HepG2 (cell line): Measurements from ENCODE around the gene PGPEP1. TPM values are rescaled to one million over a fixed set of nuclear protein-coding genes. Genes with fewer than 3 reads are reported as not detected.

Source experiments
- ATAC-seq: fragments of 200-7000 bp; cut with Tn5 transposase; 3 replicates; pipeline ENCODE4 v1.9.1; 2020; ENCODE audit warnings: mild to moderate bottlenecking, moderate library complexity
- BruUV-seq: library from RNA; stranded (reverse); fragments of 400-500 nt; replicated peaks from 2 replicates; lab custom pipeline; 2021; lab: Mats Ljungman, UMichigan
- CTCF ChIA-PET: fragments of 300-600 bp; formaldehyde crosslinking; extraction: SDS; loops from one replicate; lab custom pipeline; 2021; ENCODE audit warnings: low total read pairs, inconsistent platforms, low intra/inter-chr PET ratio; lab: Yijun Ruan, JAX
- POLR2A ChIA-PET: fragments of 350-600 bp; sonication (Branson Sonifier 250); formaldehyde crosslinking; loops from one replicate; lab custom pipeline; 2020; ENCODE audit warnings: antibody characterized with exemption, inconsistent platforms; lab: Yijun Ruan, JAX
- DNase-seq: peaks from one replicate; pipeline ENCODE4 v3.0.0-alpha.2; 2015; ENCODE audit warnings: low spot score
- FAIRE-seq: peaks from 3 replicates; lab custom pipeline; 2011; peaks lifted over from hg19 to GRCh38; lab: Jason Lieb, UNC
- H2AFZ ChIP-seq: one replicate; pipeline ENCODE4 v1.6.1; 2011; ENCODE audit warnings: low read length, inconsistent platforms
- H3K27ac ChIP-seq: fragments of 300-600 bp; 3 replicates; pipeline ENCODE4 v1.8.0; 2011; ENCODE audit warnings: mixed run types, mild to moderate bottlenecking, mixed read lengths, low read length, inconsistent platforms; ENCODE audit not compliant: insufficient read depth; ENCODE audit errors: extremely low read length
- H3K27me3 ChIP-seq, 2 experiments: fragments of 200-600 bp in 1 of 2; 2 replicates in 1 of 2; 3 replicates in 1 of 2; pipeline versions ENCODE4 v1.6.0 to v1.8.0; 2011; ENCODE audit warnings: low read length in 2 of 2, mild to moderate bottlenecking in 2 of 2, moderate library complexity in 2 of 2, inconsistent platforms in 1 of 2; ENCODE audit not compliant: insufficient read depth in 2 of 2, control insufficient read depth in 1 of 2
- H3K36me3 ChIP-seq, 2 experiments: fragments of 200-600 bp in 1 of 2; replicated peaks in 1 of 2; 2 replicates in 1 of 2; 3 replicates in 1 of 2; pipeline versions ENCODE4 v1.5.1 to v1.8.0; 2011; ENCODE audit warnings: low read length in 2 of 2, inconsistent platforms in 1 of 2; ENCODE audit not compliant: insufficient read depth in 2 of 2, control insufficient read depth in 1 of 2
- H3K4me1 ChIP-seq: 2 replicates; pipeline ENCODE4 v1.5.1; 2012; ENCODE audit warnings: low read length, inconsistent platforms; ENCODE audit not compliant: insufficient read depth
- H3K4me2 ChIP-seq: 2 replicates; pipeline ENCODE4 v1.6.0; 2011; ENCODE audit warnings: low read depth, low read length, inconsistent platforms
- H3K4me3 ChIP-seq, 3 experiments: fragments of 200-600 bp in 1 of 3; sonication (generic), shearing (Covaris generic) in 1 of 3; replicated peaks in 1 of 3; 2 replicates each; pipeline ENCODE4 v1.5.1; 2011 to 2016; ENCODE audit warnings: low read length in 3 of 3, inconsistent platforms in 2 of 3, low read depth in 2 of 3, mild to moderate bottlenecking in 2 of 3, control low read depth in 1 of 3, mixed read lengths in 1 of 3; ENCODE audit not compliant: insufficient read depth in 1 of 3
- H3K79me2 ChIP-seq: one replicate; pipeline ENCODE4 v1.6.1; 2011; ENCODE audit warnings: low read length, inconsistent platforms; ENCODE audit not compliant: insufficient read depth
- H3K9ac ChIP-seq: 2 replicates; pipeline ENCODE4 v1.6.0; 2011; ENCODE audit warnings: mild to moderate bottlenecking, low read depth, low read length, inconsistent platforms; ENCODE audit not compliant: insufficient read depth
- H3K9me3 ChIP-seq: 2 replicates; pipeline ENCODE4 v1.5.1; 2012; ENCODE audit warnings: mild to moderate bottlenecking, low read length
- H4K20me1 ChIP-seq: 2 replicates; pipeline ENCODE4 v1.6.0; 2011; ENCODE audit warnings: inconsistent platforms, mild to moderate bottlenecking, low read length, moderate library complexity; ENCODE audit not compliant: insufficient read depth
- ARID2 ChIP-seq: sonication (generic); formaldehyde crosslinking; IDR thresholded peaks from 2 replicates; pipeline ENCODE4 v1.8.1; 2022; ENCODE audit warnings: mild to moderate bottlenecking, missing genetic modification reagents, borderline replicate concordance
- GABPA ChIP-seq, 2 experiments: IDR thresholded peaks; 2 replicates each; pipeline ENCODE4 v1.6.1; 2011 to 2016; ENCODE audit warnings: low read depth in 2 of 2, low read length in 1 of 2, missing biosample characterization in 1 of 2, missing genetic modification characterization in 1 of 2
- GATA4 ChIP-seq: sonication (generic); IDR thresholded peaks from 2 replicates; pipeline ENCODE4 v1.6.1; 2016; ENCODE audit warnings: antibody characterized with exemption, low read depth, borderline replicate concordance
- HOXD1 ChIP-seq: sonication (generic); formaldehyde crosslinking; IDR thresholded peaks from 2 replicates; pipeline ENCODE4 v1.5.0; 2020; ENCODE audit warnings: missing genetic modification reagents
- IKZF1 ChIP-seq: fragments of 450-650 bp; IDR thresholded peaks from 2 replicates; pipeline ENCODE4 v1.7.1; 2016
- MTF1 ChIP-seq: sonication (generic); formaldehyde crosslinking; IDR thresholded peaks from 2 replicates; pipeline ENCODE4 v1.5.0; 2020; ENCODE audit warnings: missing genetic modification reagents
- STAT5B ChIP-seq: sonication (generic); formaldehyde crosslinking; IDR thresholded peaks from 2 replicates; pipeline ENCODE4 v1.4.0; 2020; ENCODE audit warnings: missing genetic modification reagents
- XBP1 ChIP-seq: sonication (generic); formaldehyde crosslinking; IDR thresholded peaks from 2 replicates; pipeline ENCODE4 v1.5.0; 2020; ENCODE audit warnings: missing genetic modification reagents
- ZBTB8A ChIP-seq: sonication (generic); formaldehyde crosslinking; IDR thresholded peaks from 2 replicates; pipeline ENCODE4 v1.4.0; 2020; ENCODE audit warnings: mild to moderate bottlenecking, low read depth, missing genetic modification reagents, borderline replicate concordance
- ZNF160 ChIP-seq: sonication (generic); formaldehyde crosslinking; IDR thresholded peaks from 2 replicates; pipeline ENCODE4 v1.8.0; 2022; ENCODE audit warnings: mild to moderate bottlenecking, inconsistent platforms, missing genetic modification reagents
- ZNF343 ChIP-seq: sonication (generic); formaldehyde crosslinking; IDR thresholded peaks from 2 replicates; pipeline ENCODE4 v1.4.0; 2020; ENCODE audit warnings: mild to moderate bottlenecking, missing genetic modification reagents
- ZNF792 ChIP-seq: IDR thresholded peaks from 2 replicates; pipeline ENCODE4 v1.6.1; 2016
- ZSCAN12 ChIP-seq: sonication (generic); formaldehyde crosslinking; IDR thresholded peaks from 2 replicates; pipeline ENCODE4 v1.9.0; 2021; ENCODE audit warnings: mild to moderate bottlenecking, missing genetic modification reagents
- ZSCAN9 ChIP-seq: IDR thresholded peaks from 2 replicates; pipeline ENCODE4 v1.6.1; 2016; ENCODE audit warnings: borderline replicate concordance
- WGBS: methylation state at CpG from one replicate; pipeline ENCODE4 v1.1.6; 2017; ENCODE audit warnings: low lambda C conversion rate; 5-methylcytosine and 5-hydroxymethylcytosine counted together
- in situ Hi-C: cut with HindIII; loops from 2 replicates; pipeline ENCODE4 v1.10.0; 2017; ENCODE audit warnings: low pct_unique_long_range_greater_than_20kb; ENCODE audit not compliant: extremely low pct_ligation_motif_present
- intact Hi-C: fragments of 100-400 bp; cut with micrococcal nuclease; formaldehyde crosslinking; loops from one replicate; pipeline ENCODE4 v1.10.0; 2022; ENCODE audit not compliant: unreplicated experiment
- polyA plus RNA-seq, 8 experiments: library from polyadenylated mRNA; depleted of rRNA in 3 of 8; stranded (reverse) in 7 of 8; unstranded in 1 of 8; fragments of >200 nt; fragmentation: Illumina TruSeq in 4 of 8; extraction: Trizol in 4 of 8; gene quantifications; 2 replicates each; pipeline versions ENCODE4 v1.2.1 to v1.2.3, GENCODE V29; 2011 to 2016; ENCODE audit warnings: low read depth in 4 of 8, missing spikeins in 1 of 8, mixed read lengths in 1 of 8; ENCODE audit not compliant: insufficient read depth in 1 of 8
- total RNA-seq, 5 experiments: library from RNA; depleted of rRNA; stranded (reverse); fragments of >200 nt; fragmentation: Illumina TruSeq; extraction: Trizol; gene quantifications; 2 replicates each; pipeline ENCODE4 v1.2.3, GENCODE V29; 2016; ENCODE audit warnings: low read depth in 1 of 5
- TF ChIP-seq, protein P1 (sequence below): sonication (generic); formaldehyde crosslinking; IDR thresholded peaks from 2 replicates; pipeline ENCODE4 v1.5.0; 2020; ENCODE audit warnings: mild to moderate bottlenecking, missing genetic modification reagents, moderate library complexity
- TF ChIP-seq, protein P2 (sequence below): sonication (generic); formaldehyde crosslinking; IDR thresholded peaks from 2 replicates; pipeline ENCODE4 v1.4.0; 2020; ENCODE audit warnings: mild to moderate bottlenecking, missing genetic modification reagents
- TF ChIP-seq, protein P3 (sequence below): sonication (generic); formaldehyde crosslinking; IDR thresholded peaks from 2 replicates; pipeline ENCODE4 v1.8.1; 2022; ENCODE audit warnings: mild to moderate bottlenecking, missing genetic modification reagents

The PGPEP1 gene
- total and polyA plus RNA-seq, 2 of the 13 experiments (the other 11 are each of a cell fraction or from before 2014, with no cell fraction given): 53.1 to 56.6 TPM

DNA sequence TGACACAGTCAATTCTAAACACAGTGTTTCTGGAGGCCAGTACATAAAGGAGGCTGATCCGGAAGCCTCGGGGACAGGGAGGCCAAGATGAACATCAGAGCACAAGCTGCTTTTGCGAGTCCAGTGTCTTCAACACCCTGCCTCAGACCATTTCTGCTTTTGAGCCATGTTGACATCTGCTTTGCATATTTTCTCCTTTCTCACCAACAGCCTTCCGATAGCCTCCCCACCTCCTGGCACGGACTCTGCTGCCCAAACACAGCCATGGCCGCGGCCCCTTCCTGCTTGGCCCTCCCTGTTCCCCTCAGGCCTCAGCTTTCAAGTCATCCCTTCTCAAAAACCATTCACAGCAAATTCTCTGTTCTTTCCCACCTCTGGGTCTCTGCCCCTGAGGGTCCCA lies 53.4 kb downstream of the PGPEP1 start:
- FAIRE-seq (no peak), DNase-seq (no peak), ATAC-seq (no peak)
- CTCF ChIA-PET: no interaction called here
- Histone ChIP-seq H3K27ac (no peak overlapping the region), H3K36me3 (peaks cover under 1 to 2% of the 10 kb centered on the region in 2 experiments; a peak in 3 of 5 replicates), H3K79me2 (no peaks in the 10 kb centered on the region), H2AFZ (no peak overlapping the region), H4K20me1 (peaks cover 17% of the 10 kb centered on the region), H3K4me1 (peaks cover 47% of the 10 kb centered on the region), H3K4me3 (no peak overlapping the region), H3K27me3 (peaks cover 0 to 17% of the 10 kb centered on the region in 2 experiments; a peak in 4 of 5 replicates), H3K9ac (no peak overlapping the region), H3K9me3 (no peaks in the 10 kb centered on the region), H3K4me2 (no peak overlapping the region)
- POLR2A ChIA-PET: no interaction called here
- no TSS peak for BruUV-seq
- TF ChIP-seq, protein P1, sequence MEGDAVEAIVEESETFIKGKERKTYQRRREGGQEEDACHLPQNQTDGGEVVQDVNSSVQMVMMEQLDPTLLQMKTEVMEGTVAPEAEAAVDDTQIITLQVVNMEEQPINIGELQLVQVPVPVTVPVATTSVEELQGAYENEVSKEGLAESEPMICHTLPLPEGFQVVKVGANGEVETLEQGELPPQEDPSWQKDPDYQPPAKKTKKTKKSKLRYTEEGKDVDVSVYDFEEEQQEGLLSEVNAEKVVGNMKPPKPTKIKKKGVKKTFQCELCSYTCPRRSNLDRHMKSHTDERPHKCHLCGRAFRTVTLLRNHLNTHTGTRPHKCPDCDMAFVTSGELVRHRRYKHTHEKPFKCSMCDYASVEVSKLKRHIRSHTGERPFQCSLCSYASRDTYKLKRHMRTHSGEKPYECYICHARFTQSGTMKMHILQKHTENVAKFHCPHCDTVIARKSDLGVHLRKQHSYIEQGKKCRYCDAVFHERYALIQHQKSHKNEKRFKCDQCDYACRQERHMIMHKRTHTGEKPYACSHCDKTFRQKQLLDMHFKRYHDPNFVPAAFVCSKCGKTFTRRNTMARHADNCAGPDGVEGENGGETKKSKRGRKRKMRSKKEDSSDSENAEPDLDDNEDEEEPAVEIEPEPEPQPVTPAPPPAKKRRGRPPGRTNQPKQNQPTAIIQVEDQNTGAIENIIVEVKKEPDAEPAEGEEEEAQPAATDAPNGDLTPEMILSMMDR (CRISPR knock-in tag): no peak
- no peak for TF ChIP-seq STAT5B
- no peak for TF ChIP-seq HOXD1
- TF ChIP-seq ARID2 (CRISPR knock-in tag): no peak
- no peak for TF ChIP-seq ZSCAN12 (CRISPR knock-in tag)
- no peak for TF ChIP-seq ZSCAN9 (CRISPR knock-in tag)
- TF ChIP-seq ZNF792: no peak
- TF ChIP-seq IKZF1: no peak
- TF ChIP-seq, protein P2, sequence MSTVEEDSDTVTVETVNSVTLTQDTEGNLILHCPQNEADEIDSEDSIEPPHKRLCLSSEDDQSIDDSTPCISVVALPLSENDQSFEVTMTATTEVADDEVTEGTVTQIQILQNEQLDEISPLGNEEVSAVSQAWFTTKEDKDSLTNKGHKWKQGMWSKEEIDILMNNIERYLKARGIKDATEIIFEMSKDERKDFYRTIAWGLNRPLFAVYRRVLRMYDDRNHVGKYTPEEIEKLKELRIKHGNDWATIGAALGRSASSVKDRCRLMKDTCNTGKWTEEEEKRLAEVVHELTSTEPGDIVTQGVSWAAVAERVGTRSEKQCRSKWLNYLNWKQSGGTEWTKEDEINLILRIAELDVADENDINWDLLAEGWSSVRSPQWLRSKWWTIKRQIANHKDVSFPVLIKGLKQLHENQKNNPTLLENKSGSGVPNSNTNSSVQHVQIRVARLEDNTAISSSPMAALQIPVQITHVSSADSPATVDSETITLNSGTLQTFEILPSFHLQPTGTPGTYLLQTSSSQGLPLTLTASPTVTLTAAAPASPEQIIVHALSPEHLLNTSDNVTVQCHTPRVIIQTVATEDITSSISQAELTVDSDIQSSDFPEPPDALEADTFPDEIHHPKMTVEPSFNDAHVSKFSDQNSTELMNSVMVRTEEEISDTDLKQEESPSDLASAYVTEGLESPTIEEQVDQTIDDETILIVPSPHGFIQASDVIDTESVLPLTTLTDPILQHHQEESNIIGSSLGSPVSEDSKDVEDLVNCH: no peak
- TF ChIP-seq ZBTB8A (CRISPR knock-in tag): no peak
- no peak for TF ChIP-seq ZNF343 (CRISPR knock-in tag)
- no peak for TF ChIP-seq MTF1
- TF ChIP-seq GABPA (IDR thresholded peaks at IDR 0.05; ENCODE audit: low read depth, low read length): no peak
- TF ChIP-seq GABPA (CRISPR knock-in tag; IDR thresholded peaks at IDR 0.05; ENCODE audit: low read depth): no peak
- TF ChIP-seq ZNF160 (CRISPR knock-in tag): no peak
- TF ChIP-seq, protein P3, sequence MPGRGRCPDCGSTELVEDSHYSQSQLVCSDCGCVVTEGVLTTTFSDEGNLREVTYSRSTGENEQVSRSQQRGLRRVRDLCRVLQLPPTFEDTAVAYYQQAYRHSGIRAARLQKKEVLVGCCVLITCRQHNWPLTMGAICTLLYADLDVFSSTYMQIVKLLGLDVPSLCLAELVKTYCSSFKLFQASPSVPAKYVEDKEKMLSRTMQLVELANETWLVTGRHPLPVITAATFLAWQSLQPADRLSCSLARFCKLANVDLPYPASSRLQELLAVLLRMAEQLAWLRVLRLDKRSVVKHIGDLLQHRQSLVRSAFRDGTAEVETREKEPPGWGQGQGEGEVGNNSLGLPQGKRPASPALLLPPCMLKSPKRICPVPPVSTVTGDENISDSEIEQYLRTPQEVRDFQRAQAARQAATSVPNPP (CRISPR knock-in tag): no peak
- no peak for TF ChIP-seq GATA4
- no peak for TF ChIP-seq XBP1
- in situ Hi-C loops (no loop called here), intact Hi-C loops (no loop called here)
- WGBS: 68% methylated on average over 7 of the region's 7 CpGs
